ENCODE data around the gene WDR27.

Gene WDR27

GRCh38 chr6:169701954-169702839, at the start of gene WDR27, which contains the start of gene C6orf120:
Gene WDR27, minus strand, starts transcription at chr6:169702029. Its CDS starts 13,024 bp downstream, at chr6:169689005.
Gene C6orf120, plus strand, starts transcription at chr6:169702126. Its CDS starts 334 bp downstream, at chr6:169702460.
- DNase-seq = peak; percentile 97

- DNase-seq = no peak
Measured at GRCh38 chr6:169746556-169746955, 44.7 kb upstream of the WDR27 start.

GRCh38 chr6:169745405-169745804, 43.6 kb upstream of the WDR27 start:
- no peak for DNase-seq

GRCh38 chr6:169741344-169741743, 39.5 kb upstream of the WDR27 start:
- no peak for DNase-seq

GRCh38 chr6:169738976-169739529, 37.2 kb upstream of the WDR27 start:
- no peak for DNase-seq

- no peak for DNase-seq
Measured at GRCh38 chr6:169738204-169738975, 36.6 kb upstream of the WDR27 start.

- no peak for DNase-seq
Measured at GRCh38 chr6:169729961-169730360, 28.1 kb upstream of the WDR27 start.

GRCh38 chr6:169726963-169727362, 25.1 kb upstream of the WDR27 start:
- DNase-seq = no peak

GRCh38 chr6:169726049-169726400, 24.2 kb upstream of the WDR27 start:
- no peak for DNase-seq

GRCh38 chr6:169725125-169726048, 23.6 kb upstream of the WDR27 start:
- DNase-seq = peak; percentile 70

- DNase-seq = peak; percentile 89
Measured at GRCh38 chr6:169724494-169725124, 22.8 kb upstream of the WDR27 start, which contains the start of gene PHF10. Gene PHF10, minus strand, starts transcription at chr6:169724500. Its CDS starts 569 bp downstream, at chr6:169723931.

- no peak for DNase-seq
Measured at GRCh38 chr6:169723991-169724493, 22.2 kb upstream of the WDR27 start.

GRCh38 chr6:169723200-169723909, 21.5 kb upstream of the WDR27 start:
- DNase-seq = peak; percentile 85

- DNase-seq = peak; percentile 68
Measured at GRCh38 chr6:169722362-169723199, 20.8 kb upstream of the WDR27 start.

- DNase-seq = no peak
Measured at GRCh38 chr6:169720207-169720855, 18.5 kb upstream of the WDR27 start.

GRCh38 chr6:169719117-169719516, 17.3 kb upstream of the WDR27 start:
- no peak for DNase-seq

- no peak for DNase-seq
Measured at GRCh38 chr6:169714595-169714994, 12.8 kb upstream of the WDR27 start.

GRCh38 chr6:169714178-169714577, 12.3 kb upstream of the WDR27 start:
- DNase-seq = no peak

GRCh38 chr6:169710009-169710408, 8.2 kb upstream of the WDR27 start:
- no peak for DNase-seq
